HG03571 (cell line): ENCODE data around the gene KIF27.
A peak's percentile ranks its signal among the peaks of the same experiment; 100 is the strongest.
"Not testable (repeated sequence)": the region's sequence is repeated elsewhere in the genome, so short reads cannot be mapped to it uniquely, and the experiment has no call there.

Experiments
- ATAC-seq: cut with Tn5 transposase; IDR thresholded peaks from one replicate; pipeline ENCODE4 v1.9.1; 2021; ENCODE audit not compliant: unreplicated experiment

The KIF27 gene

DNA sequence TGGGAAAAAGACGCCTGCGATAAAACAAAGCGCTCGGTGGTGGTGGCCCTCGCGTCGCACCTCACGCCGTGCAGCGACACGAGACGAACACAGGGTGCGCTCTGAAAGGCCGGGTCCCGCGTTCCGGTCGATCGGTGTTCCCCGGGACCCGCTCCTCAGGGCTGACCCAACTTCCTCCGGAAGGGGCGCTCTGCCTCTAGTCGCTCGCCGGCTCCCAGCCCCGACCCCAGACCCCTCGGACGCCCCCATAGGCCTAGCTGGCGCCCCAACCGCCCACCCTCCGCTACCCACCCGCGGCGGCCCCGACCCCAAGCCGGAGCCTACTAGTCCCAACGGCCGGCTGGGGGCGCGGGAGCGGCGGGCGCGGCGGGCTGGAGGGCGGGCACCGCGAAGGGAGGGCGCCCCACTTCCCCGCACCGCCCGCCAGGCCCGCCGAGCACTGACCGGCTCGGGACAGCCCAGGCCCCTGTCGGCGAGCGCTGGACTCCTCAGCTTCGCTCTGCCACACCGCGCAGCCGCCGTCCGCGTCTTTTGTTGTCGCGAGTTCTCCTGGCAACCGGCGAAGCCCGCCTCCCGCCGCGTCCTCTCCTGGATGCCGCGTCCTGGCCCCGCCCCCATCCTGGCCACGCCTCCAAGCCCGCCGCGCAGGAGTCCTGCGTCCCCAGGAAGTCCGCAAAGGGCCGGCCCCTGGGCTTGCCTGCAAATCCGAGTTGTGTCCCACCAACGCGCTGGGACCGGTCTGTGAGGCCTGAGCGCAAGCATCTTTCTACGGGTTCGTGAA is at the start of gene KIF27:
Gene KIF27 (minus strand): TSS at position 506 of the 781 bp plus-strand sequence. CDS start 5,841 bp downstream, outside the sequence.
- peak; percentile 95 for ATAC-seq

- no peak for ATAC-seq
These were observed 48.4 kb upstream of the KIF27 start for GRCh38 chr9:83969602-83970001.

DNA sequence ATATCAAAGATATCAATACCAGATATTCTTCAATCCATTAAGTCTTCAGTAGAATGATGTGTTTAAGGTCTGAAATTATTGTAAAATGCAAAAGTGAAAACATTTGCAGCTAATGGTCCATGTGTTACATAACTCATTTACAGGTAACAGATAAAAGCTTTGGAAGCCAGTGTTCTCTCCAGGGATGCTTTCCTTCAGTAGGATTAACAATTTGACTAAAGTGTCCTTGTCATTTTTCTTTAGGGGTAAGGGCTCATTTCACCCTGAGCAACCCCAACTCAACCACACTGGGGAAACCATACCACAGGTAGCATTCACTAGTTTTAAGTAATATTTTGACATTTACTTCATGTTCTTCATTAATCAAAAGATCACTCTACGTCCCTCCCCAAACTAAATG is 45.8 kb upstream of the KIF27 start:
- ATAC-seq: no peak

GRCh38 chr9:83966209-83966582 is 45.0 kb upstream of the KIF27 start:
- no peak for ATAC-seq

DNA sequence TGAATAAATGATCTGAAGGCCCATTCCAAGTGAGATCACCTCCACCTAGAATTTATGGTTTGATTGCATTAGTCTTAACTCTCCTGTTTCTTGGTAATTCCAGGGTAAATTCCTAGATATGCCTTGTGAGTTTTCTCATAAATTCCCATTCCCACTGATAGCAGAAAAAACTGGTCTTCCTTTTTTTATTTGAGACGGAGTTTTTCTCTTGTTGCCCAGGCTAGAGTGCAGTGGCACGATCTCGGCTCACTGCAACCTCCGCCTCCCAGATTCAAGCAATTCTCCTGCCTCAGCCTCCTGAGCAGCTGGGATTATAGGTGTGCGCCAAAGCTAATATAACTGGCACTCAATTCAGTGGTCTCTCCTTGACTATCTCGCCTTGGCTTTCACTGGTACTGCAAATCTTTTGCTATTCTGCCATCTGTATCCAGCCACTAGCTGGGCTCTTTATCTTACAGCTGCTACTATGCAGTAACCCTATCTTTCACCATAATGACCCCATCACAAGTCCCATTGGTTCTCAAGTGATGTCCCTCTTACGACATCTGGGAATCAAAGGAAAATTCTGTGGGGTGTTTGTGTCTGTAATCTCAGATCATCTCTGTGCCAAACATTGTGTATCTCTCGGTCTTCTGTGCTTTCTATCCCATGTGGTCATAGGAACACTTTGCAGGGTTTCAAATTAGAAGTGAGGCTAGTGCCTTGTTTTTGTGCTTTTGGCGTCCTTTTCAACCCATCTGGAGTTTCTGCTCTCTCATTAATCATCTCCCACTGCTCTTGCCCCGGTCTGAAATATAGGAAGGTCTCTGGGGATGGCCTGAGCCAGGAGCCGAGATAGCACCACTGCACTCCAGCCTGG is 44.3 kb upstream of the KIF27 start:
- ATAC-seq: no peak

- ATAC-seq: no peak
These were observed 43.7 kb upstream of the KIF27 start for GRCh38 chr9:83964973-83965349.

- no peak for ATAC-seq
These were observed 40.9 kb upstream of the KIF27 start for GRCh38 chr9:83962165-83962564.

DNA sequence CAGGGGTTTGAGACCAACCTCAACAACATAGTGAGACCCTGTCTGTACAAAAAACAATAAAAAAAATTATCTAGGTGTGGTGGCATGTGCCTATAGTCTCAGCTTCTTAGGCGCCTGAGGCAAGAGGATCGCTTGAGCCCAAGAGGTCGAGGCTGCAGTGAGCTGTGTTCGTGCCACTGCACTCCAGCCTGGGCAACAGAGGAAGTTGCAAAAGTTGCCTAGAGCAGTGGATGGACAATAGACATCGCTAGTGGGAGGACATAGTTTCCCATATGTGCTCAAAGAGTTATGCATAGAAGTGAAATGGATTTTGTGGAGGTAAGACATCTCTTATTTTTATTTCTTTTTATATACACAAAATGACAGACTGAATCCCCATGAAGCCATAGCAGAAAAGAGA is 39.8 kb upstream of the KIF27 start:
- ATAC-seq: no peak

GRCh38 chr9:83959061-83959460 is 37.8 kb upstream of the KIF27 start:
- no peak for ATAC-seq

DNA sequence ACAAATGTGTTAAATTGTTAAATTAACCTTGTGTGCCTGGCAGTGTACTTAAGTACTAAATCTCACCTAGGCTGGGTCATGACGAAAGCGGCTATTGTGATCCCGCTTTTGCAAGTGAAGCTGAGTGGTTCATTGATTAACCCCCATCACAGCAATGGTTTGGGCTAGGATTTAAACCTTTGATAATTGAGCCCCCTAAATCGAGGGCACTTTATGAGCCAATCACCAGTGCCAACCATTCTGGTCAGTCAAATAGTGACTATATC is 35.9 kb upstream of the KIF27 start:
- no peak for ATAC-seq

GRCh38 chr9:83956436-83957247 is 35.4 kb upstream of the KIF27 start:
- peak; percentile 89 for ATAC-seq

DNA sequence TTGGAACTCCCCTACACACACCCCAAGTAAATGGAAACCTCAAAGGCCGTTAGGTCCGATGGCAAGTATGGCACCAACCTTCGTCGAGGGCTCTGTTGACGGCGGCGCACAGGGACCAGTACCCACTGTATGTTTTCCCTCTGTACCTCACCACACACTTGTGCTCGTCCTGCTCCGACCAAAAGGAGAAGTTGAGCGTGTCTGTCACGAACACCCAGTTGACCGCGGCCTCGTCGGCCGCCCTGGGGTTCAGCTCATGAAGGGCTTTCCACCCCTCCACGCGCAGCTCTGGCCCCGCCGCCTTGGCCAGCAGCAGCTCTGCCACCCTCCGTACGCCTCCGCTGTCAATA is 34.8 kb upstream of the KIF27 start:
- ATAC-seq: peak; percentile 45

DNA sequence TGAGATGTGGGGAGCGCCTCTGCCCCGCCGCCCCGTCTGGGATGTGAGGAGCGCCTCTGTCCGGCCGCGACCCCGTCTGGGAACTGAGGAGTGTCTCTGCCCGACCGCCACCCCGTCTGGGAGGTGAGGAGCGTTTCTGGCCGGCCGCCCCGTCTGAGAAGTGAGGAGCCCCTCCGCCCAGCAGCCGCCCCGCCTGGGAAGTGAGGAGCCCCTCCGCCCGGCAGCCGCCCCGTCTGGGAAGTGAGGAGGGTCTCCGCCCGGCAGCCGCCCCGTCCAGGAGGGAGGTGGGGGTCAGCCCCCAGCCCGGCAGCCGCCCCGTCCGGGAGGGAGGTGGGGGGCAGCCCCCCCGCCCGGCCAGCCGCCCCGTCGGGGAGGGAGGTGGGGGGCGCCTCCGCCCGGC is 26.9 kb upstream of the KIF27 start:
- not testable (repeated sequence) for ATAC-seq

GRCh38 chr9:83940590-83941303 is 19.5 kb upstream of the KIF27 start:
- ATAC-seq: no peak

GRCh38 chr9:83937861-83938455 is 16.7 kb upstream of the KIF27 start:
- no peak for ATAC-seq

DNA sequence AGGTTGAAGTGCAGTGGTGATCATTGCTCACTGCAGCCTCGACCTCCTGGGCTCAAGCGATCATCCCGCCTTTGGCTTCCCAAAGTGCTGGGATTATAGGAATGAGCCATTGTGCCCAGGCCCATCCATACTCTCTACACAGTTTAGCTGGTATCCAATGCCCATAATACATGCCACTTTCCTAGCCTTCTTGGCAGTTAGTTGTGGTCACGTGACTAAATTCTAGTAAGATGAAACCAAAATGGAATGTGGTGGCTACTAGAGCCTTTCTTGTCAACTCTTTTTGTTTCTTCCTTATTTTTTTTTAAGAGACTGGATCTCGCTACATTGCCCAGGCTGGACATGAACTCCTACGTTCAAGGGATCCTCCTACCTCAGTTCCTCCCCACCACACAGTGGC is 15.3 kb upstream of the KIF27 start:
- ATAC-seq: no peak

GRCh38 chr9:83935276-83935935 is 14.2 kb upstream of the KIF27 start:
- no peak for ATAC-seq

GRCh38 chr9:83934569-83935275 is 13.5 kb upstream of the KIF27 start:
- no peak for ATAC-seq

- no peak for ATAC-seq
These were observed 12.6 kb upstream of the KIF27 start for GRCh38 chr9:83933790-83934189.

GRCh38 chr9:83932851-83933250 is 11.6 kb upstream of the KIF27 start:
- ATAC-seq: no peak
